Bronchial smooth muscle cell (primary cell): ENCODE results near the gene ORMDL2. TPM values are rescaled to one million over a fixed set of nuclear protein-coding genes. Genes with fewer than 3 reads are reported as not detected.

ENCODE experiments used
- total RNA-seq: library from RNA; depleted of rRNA; stranded (reverse); fragments of >200 nt; gene quantifications from 2 replicates; pipeline ENCODE4 v1.2.1, GENCODE V29; 2014

The ORMDL2 gene
- 20.8 and 23.9 TPM in 2 replicates for total RNA-seq

GRCh38 chr12:55817345-55818139 lies at the start of gene ORMDL2, which contains the start of gene SARNP:
TSS of gene ORMDL2 (plus strand) at chr12:55818041. CDS start at chr12:55819000, 959 bp downstream.
TSS of gene SARNP (minus strand) at chr12:55817724. CDS start at chr12:55817701, 23 bp downstream.

GRCh38 chr12:55842681-55843429 lies 25.0 kb downstream of the ORMDL2 start, which contains the start of gene MMP19:
TSS of gene MMP19 (minus strand) at chr12:55842936. CDS start at chr12:55842830, 106 bp downstream.

Other genes starting within 250 kb of the ORMDL2 start
- gene OR2AP1, start 245.6 kb upstream of the ORMDL2 start, total RNA-seq = not detected in 2 replicates
- gene OR10P1, start 181.1 kb upstream of the ORMDL2 start, total RNA-seq = not detected in 2 replicates
- 2.7 and 3.8 TPM in 2 replicates for gene ITGA7, start 110.1 kb upstream of the ORMDL2 start, total RNA-seq
- 154 and 162 TPM in 2 replicates for gene BLOC1S1, start 102.0 kb upstream of the ORMDL2 start, total RNA-seq
- gene RDH5, start 97.6 kb upstream of the ORMDL2 start, total RNA-seq = 8.7 and 10.4 TPM in 2 replicates
- 3,848 and 5,531 TPM in 2 replicates for gene CD63, start 89.0 kb upstream of the ORMDL2 start, total RNA-seq
- gene GDF11, start 74.9 kb upstream of the ORMDL2 start, total RNA-seq = 4.5 and 5.0 TPM in 2 replicates
- 65.7 and 101 TPM in 2 replicates for gene SARNP, start 317 bp upstream of the ORMDL2 start, total RNA-seq
- 55.8 and 58.3 TPM in 2 replicates for gene DNAJC14, start 11.5 kb downstream of the ORMDL2 start, total RNA-seq
- gene MMP19, start 24.9 kb downstream of the ORMDL2 start, total RNA-seq = 6.0 and 6.1 TPM in 2 replicates
- 29.8 and 43.8 TPM in 2 replicates for gene PYM1, start 109.9 kb downstream of the ORMDL2 start, total RNA-seq
- 36.4 and 38.0 TPM in 2 replicates for gene DGKA, start 113.1 kb downstream of the ORMDL2 start, total RNA-seq
- 0.43 and 1.3 TPM in 2 replicates for gene PMEL, start 148.0 kb downstream of the ORMDL2 start, total RNA-seq
- gene CDK2, start 148.8 kb downstream of the ORMDL2 start, total RNA-seq = 4.5 and 6.8 TPM in 2 replicates
- 37.5 and 43.0 TPM in 2 replicates for gene RAB5B, start 156.0 kb downstream of the ORMDL2 start, total RNA-seq
- 12.2 and 13.1 TPM in 2 replicates for gene SUOX, start 179.2 kb downstream of the ORMDL2 start, total RNA-seq
- 1.4 and 1.6 TPM in 2 replicates for gene IKZF4, start 203.0 kb downstream of the ORMDL2 start, total RNA-seq
- 94.3 and 144 TPM in 2 replicates for gene RPS26, start 223.9 kb downstream of the ORMDL2 start, total RNA-seq